ENCODE data around the gene NELFE. TPM values are rescaled to one million over a fixed set of nuclear protein-coding genes. Genes with fewer than 3 reads are reported as not detected.
A peak's percentile ranks its signal among the peaks of the same experiment; 100 is the strongest.

The NELFE gene
- total RNA-seq, 4 donors from 2014 or later: 74.1 to 101 (median 88.6) TPM

GRCh38 chr6:31969712-31970603 is 11.2 kb upstream of the NELFE start:
- DNase-seq (ENCODE audit: low spot score in 2 of 2): no peak
- peaks cover 0 to 60% (median 25%) of the 10 kb centered on the region in 3 donors for H3K36me3 ChIP-seq
- H3K27ac ChIP-seq: peak overlapping the region in 2 of 4 donors; percentile 98
- H3K4me3 ChIP-seq: no peak overlapping the region
- no peak for TF ChIP-seq CTCF (IDR thresholded peaks at IDR 0.05)
- TF ChIP-seq POLR2A (IDR thresholded peaks at IDR 0.05): no peak
- no peak for TF ChIP-seq EP300 (IDR thresholded peaks at IDR 0.05)
- H3K27me3 ChIP-seq: no peaks in the 10 kb centered on the region
- no peaks in the 10 kb centered on the region for H3K9me3 ChIP-seq
- WGBS, 2 donors: 65 to 67% methylated on average over 17 of the region's 17 CpGs
- peaks cover 0 to 36% (median 17%) of the 10 kb centered on the region in 4 donors for H3K4me1 ChIP-seq

- H3K4me3 ChIP-seq: no peak overlapping the region
- peaks cover 0 to 69% (median 31%) of the 10 kb centered on the region in 3 donors for H3K36me3 ChIP-seq
- WGBS, 2 donors: 83 to 84% methylated on average over 20 to 23 of the region's 23 CpGs
- DNase-seq (ENCODE audit: low spot score in 2 of 2): no peak
- no peaks in the 10 kb centered on the region for H3K9me3 ChIP-seq
- no peaks in the 10 kb centered on the region for H3K27me3 ChIP-seq
- TF ChIP-seq POLR2A (IDR thresholded peaks at IDR 0.05) (no peak), CTCF (IDR thresholded peaks at IDR 0.05) (no peak), EP300 (IDR thresholded peaks at IDR 0.05) (no peak)
- no peak overlapping the region for H3K27ac ChIP-seq
- peaks cover 0 to 35% (median 17%) of the 10 kb centered on the region in 4 donors for H3K4me1 ChIP-seq
Observed at GRCh38 chr6:31968791-31969711, 10.3 kb upstream of the NELFE start.

GRCh38 chr6:31968326-31968725 is 9.6 kb upstream of the NELFE start:
- TF ChIP-seq EP300 (IDR thresholded peaks at IDR 0.05) (no peak), POLR2A (IDR thresholded peaks at IDR 0.05) (no peak), CTCF (IDR thresholded peaks at IDR 0.05) (no peak)
- H3K36me3 ChIP-seq: peaks cover 0 to 76% (median 37%) of the 10 kb centered on the region in 3 donors
- no peak for DNase-seq (ENCODE audit: low spot score in 2 of 2)

GRCh38 chr6:31967926-31968320 is 9.2 kb upstream of the NELFE start:
- DNase-seq (ENCODE audit: low spot score in 2 of 2): no peak
- H3K36me3 ChIP-seq: peaks cover 0 to 80% (median 39%) of the 10 kb centered on the region in 3 donors
- no peaks in the 10 kb centered on the region for H3K27me3 ChIP-seq
- WGBS, 2 donors: 69 to 85% methylated on average over 3 of the region's 3 CpGs
- peaks cover 0 to 24% (median 11%) of the 10 kb centered on the region in 4 donors for H3K4me1 ChIP-seq
- H3K27ac ChIP-seq: no peak overlapping the region
- H3K4me3 ChIP-seq: no peak overlapping the region
- TF ChIP-seq CTCF (IDR thresholded peaks at IDR 0.05) (no peak), EP300 (IDR thresholded peaks at IDR 0.05) (no peak), POLR2A (IDR thresholded peaks at IDR 0.05) (no peak)
- H3K9me3 ChIP-seq: no peaks in the 10 kb centered on the region

More at GRCh38 chr6:31968326-31968725, 9.6 kb upstream of the NELFE start:
- no peak overlapping the region for H3K27ac ChIP-seq
- H3K4me3 ChIP-seq: no peak overlapping the region
- WGBS, 2 donors: 76 to 79% methylated on average over 7 to 11 of the region's 11 CpGs
- peaks cover 0 to 28% (median 15%) of the 10 kb centered on the region in 4 donors for H3K4me1 ChIP-seq
- H3K9me3 ChIP-seq: no peaks in the 10 kb centered on the region
- no peaks in the 10 kb centered on the region for H3K27me3 ChIP-seq

Measured in tibial nerve (tissue), 4 donors.